Measurements from ENCODE around the gene HAL. TPM values are rescaled to one million over a fixed set of nuclear protein-coding genes. Genes with fewer than 3 reads are reported as not detected.

Gene HAL
- total and polyA plus RNA-seq, 2 of the 13 experiments (the other 11 are each of a cell fraction or from before 2014, with no cell fraction given) = 0.89 to 37.8 TPM

GRCh38 chr12:95940514-95940913 is 55.6 kb downstream of the HAL start (continued):
- TF ChIP-seq ZBTB40 (IDR thresholded peaks at IDR 0.05) = no peak
- no peak; the same call in 1 of the 2 replicates for TF ChIP-seq ZBTB40 (CRISPR knock-in tag; IDR thresholded peaks at IDR 0.05)
- no peak for TF ChIP-seq ZNF337 (CRISPR knock-in tag; IDR thresholded peaks at IDR 0.05; ENCODE audit: borderline replicate concordance, low read depth)
- no peak for TF ChIP-seq HNRNPUL1 (IDR thresholded peaks at IDR 0.05; ENCODE audit: low read depth, low read length)
- peak; percentile 69; the same call in 1 of the 2 replicates for TF ChIP-seq ZNF792 (CRISPR knock-in tag; IDR thresholded peaks at IDR 0.05)
- peak; percentile 96 for TF ChIP-seq HHEX (CRISPR knock-in tag; IDR thresholded peaks at IDR 0.05)
- TF ChIP-seq CENPX (CRISPR knock-in tag; IDR thresholded peaks at IDR 0.05) = no peak
- TF ChIP-seq TOPORS (CRISPR knock-in tag; IDR thresholded peaks at IDR 0.05) = peak; percentile 67; the same call in 1 of the 2 replicates
- no peak for TF ChIP-seq YY1 (IDR thresholded peaks at IDR 0.05; ENCODE audit: insufficient read depth, insufficient replicate concordance, low read depth, low read length)
- TF ChIP-seq ONECUT2 (CRISPR knock-in tag; IDR thresholded peaks at IDR 0.05) = 0 out of 2 replicates have a peak, but pooled peaks have one; percentile 14
- TF ChIP-seq KDM6A (CRISPR knock-in tag; IDR thresholded peaks at IDR 0.05; ENCODE audit: low read depth) = peak; percentile 74; the same call in 1 of the 2 replicates
- peak; percentile 79 for TF ChIP-seq CEBPG (CRISPR knock-in tag; IDR thresholded peaks at IDR 0.05)
- TF ChIP-seq ATRX (CRISPR knock-in tag; IDR thresholded peaks at IDR 0.05; ENCODE audit: borderline replicate concordance) = no peak
- TF ChIP-seq HNF1A (IDR thresholded peaks at IDR 0.05; ENCODE audit: low read depth) = peak; percentile 78
- TF ChIP-seq HNF1A (CRISPR knock-in tag; IDR thresholded peaks at IDR 0.05; ENCODE audit: borderline replicate concordance) = no peak; the same call in 1 of the 2 replicates
- no peak for TF ChIP-seq ZNF44 (CRISPR knock-in tag; IDR thresholded peaks at IDR 0.05)
